H9 (cell line): ENCODE results near the gene FRMD4B. TPM values are rescaled to one million over a fixed set of nuclear protein-coding genes. Genes with fewer than 3 reads are reported as not detected.

Experiments used
- DNase-seq: peaks from one replicate; pipeline ENCODE4 v3.0.0-alpha.2; 2017
- H2AFZ ChIP-seq: one replicate; pipeline ENCODE4 v1.6.1; 2013; ENCODE audit warnings: mild to moderate bottlenecking, low read length, control low read depth, moderate library complexity
- H2AK5ac ChIP-seq: 2 replicates; pipeline ENCODE4 v1.6.1; 2013; ENCODE audit warnings: low read length, control low read depth, mixed read lengths; ENCODE audit not compliant: insufficient read length
- H2BK120ac ChIP-seq: one replicate; pipeline ENCODE4 v1.6.1; 2013; ENCODE audit warnings: low read depth, mild to moderate bottlenecking, low read length, control low read depth, inconsistent platforms; ENCODE audit not compliant: poor library complexity, severe bottlenecking
- H2BK12ac ChIP-seq: 2 replicates; pipeline ENCODE4 v1.6.1; 2013; ENCODE audit warnings: low read length, control low read depth, mixed read lengths, low read depth; ENCODE audit not compliant: insufficient read length
- H2BK15ac ChIP-seq: 2 replicates; pipeline ENCODE4 v1.6.1; 2013; ENCODE audit warnings: low read depth, low read length, control low read depth
- H2BK20ac ChIP-seq: one replicate; pipeline ENCODE4 v1.6.1; 2013; ENCODE audit warnings: low read depth, mild to moderate bottlenecking, low read length, control low read depth, inconsistent platforms; ENCODE audit not compliant: poor library complexity, severe bottlenecking
- H2BK5ac ChIP-seq: 2 replicates; pipeline ENCODE4 v1.6.1; 2013; ENCODE audit warnings: low read length, control low read depth, mixed read lengths; ENCODE audit not compliant: insufficient read length
- H3K14ac ChIP-seq: 2 replicates; pipeline ENCODE4 v1.6.1; 2013; ENCODE audit warnings: low read length, control low read depth; ENCODE audit not compliant: insufficient read depth
- H3K18ac ChIP-seq: 2 replicates; pipeline ENCODE4 v1.6.1; 2013; ENCODE audit warnings: low read depth, mild to moderate bottlenecking, mixed read lengths, low read length, control low read depth; ENCODE audit not compliant: insufficient read length
- H3K23ac ChIP-seq: 2 replicates; pipeline ENCODE4 v1.6.1; 2013; ENCODE audit warnings: low read length, control low read depth, mixed read lengths, low read depth; ENCODE audit not compliant: insufficient read length
- H3K23me2 ChIP-seq: 2 replicates; pipeline ENCODE4 v1.6.1; 2013; ENCODE audit warnings: low read depth, mild to moderate bottlenecking, mixed read lengths, low read length, control low read depth; ENCODE audit not compliant: insufficient read length, poor library complexity, severe bottlenecking
- H3K27ac ChIP-seq: 2 replicates; pipeline ENCODE4 v1.5.1; 2013; ENCODE audit warnings: low read length, control low read depth, mixed read lengths, low read depth; ENCODE audit not compliant: insufficient read length
- H3K27me3 ChIP-seq: 2 replicates; pipeline ENCODE4 v1.6.1; 2013; ENCODE audit warnings: low read length, control low read depth, inconsistent platforms; ENCODE audit not compliant: insufficient read depth
- H3K4ac ChIP-seq: 2 replicates; pipeline ENCODE4 v1.6.1; 2013; ENCODE audit warnings: low read depth, mild to moderate bottlenecking, control low read depth, inconsistent platforms, low read length, moderate library complexity
- H3K4me1 ChIP-seq: 2 replicates; pipeline ENCODE4 v1.6.1; 2013; ENCODE audit warnings: low read length, control low read depth, inconsistent platforms; ENCODE audit not compliant: insufficient read depth
- H3K4me2 ChIP-seq: 2 replicates; pipeline ENCODE4 v1.6.1; 2013; ENCODE audit warnings: low read length, control low read depth, mixed read lengths; ENCODE audit not compliant: insufficient read length, insufficient read depth
- H3K56ac ChIP-seq: 2 replicates; pipeline ENCODE4 v1.6.1; 2013; ENCODE audit warnings: low read depth, mild to moderate bottlenecking, mixed read lengths, low read length, control low read depth; ENCODE audit not compliant: insufficient read length
- H3K79me1 ChIP-seq: 2 replicates; pipeline ENCODE4 v1.6.1; 2013; ENCODE audit warnings: low read depth, mild to moderate bottlenecking, moderate library complexity, low read length, control low read depth, inconsistent platforms; ENCODE audit not compliant: insufficient read depth, poor library complexity, severe bottlenecking
- H3K79me2 ChIP-seq: 2 replicates; pipeline ENCODE4 v1.6.1; 2013; ENCODE audit warnings: low read length, control low read depth, inconsistent platforms; ENCODE audit not compliant: insufficient read depth
- H3K9ac ChIP-seq: 2 replicates; pipeline ENCODE4 v1.6.1; 2013; ENCODE audit warnings: low read length, control low read depth, mixed read lengths; ENCODE audit not compliant: insufficient read length; ENCODE audit errors: extremely low read depth
- H3K9me3 ChIP-seq: one replicate; pipeline ENCODE4 v1.6.1; 2013; ENCODE audit warnings: low read depth, low read length, inconsistent platforms; ENCODE audit not compliant: control insufficient read depth
- H3T11ph ChIP-seq: one replicate; pipeline ENCODE4 v1.6.1; 2013; ENCODE audit warnings: mild to moderate bottlenecking, low read length, control low read depth, inconsistent platforms
- H4K20me1 ChIP-seq: one replicate; pipeline ENCODE4 v1.6.1; 2013; ENCODE audit not compliant: control insufficient read depth, insufficient read length, insufficient read depth
- H4K5ac ChIP-seq: 2 replicates; pipeline ENCODE4 v1.6.1; 2013; ENCODE audit warnings: low read depth, mild to moderate bottlenecking, mixed read lengths, low read length, control low read depth; ENCODE audit not compliant: insufficient read length
- H4K8ac ChIP-seq: replicated peaks from 2 replicates; pipeline ENCODE4 v1.6.1; 2013; ENCODE audit warnings: low read length, control low read depth, mixed read lengths, low read depth; ENCODE audit not compliant: insufficient read length
- H4K91ac ChIP-seq: 2 replicates; pipeline ENCODE4 v1.6.1; 2013; ENCODE audit warnings: low read depth, mild to moderate bottlenecking, moderate library complexity, mixed read lengths, low read length, control low read depth; ENCODE audit not compliant: insufficient read length
- H3K27ac Mint-ChIP-seq, 3 experiments: 2 replicates in 2 of 3; 3 replicates in 1 of 3; pipeline ENCODE4 v1.8.0; 2020 to 2021; ENCODE audit warnings: mixed read lengths in 3 of 3, mild to moderate bottlenecking in 1 of 3, moderate library complexity in 1 of 3
- H3K27me3 Mint-ChIP-seq: 2 replicates; pipeline ENCODE4 v1.8.0; 2021; ENCODE audit warnings: low read depth, mild to moderate bottlenecking, moderate library complexity, mixed read lengths
- H3K36me3 Mint-ChIP-seq, 3 experiments: 2 replicates in 2 of 3; 3 replicates in 1 of 3; pipeline ENCODE4 v1.8.0; 2020 to 2021; ENCODE audit warnings: low read depth in 3 of 3, mixed read lengths in 3 of 3; ENCODE audit not compliant: insufficient read depth in 1 of 3
- H3K4me1 Mint-ChIP-seq, 2 experiments: 2 replicates each; pipeline ENCODE4 v1.8.0; 2020; ENCODE audit warnings: mixed read lengths in 2 of 2
- H3K4me3 Mint-ChIP-seq, 2 experiments: 2 replicates in 1 of 2; 3 replicates in 1 of 2; pipeline ENCODE4 v1.8.0; 2020 to 2021; ENCODE audit warnings: mild to moderate bottlenecking in 2 of 2, mixed read lengths in 2 of 2, moderate library complexity in 1 of 2
- H3K9me3 Mint-ChIP-seq, 2 experiments: 2 replicates in 1 of 2; 3 replicates in 1 of 2; pipeline ENCODE4 v1.8.0; 2020; ENCODE audit warnings: mild to moderate bottlenecking in 2 of 2, mixed read lengths in 2 of 2, moderate library complexity in 1 of 2
- WGBS: extraction: QIAGEN DNeasy Blood & Tissue Kit; methylation state at CpG from one replicate; pipeline ENCODE4 v1.1.7; 2013; ENCODE audit warnings: missing lambda C conversion rate, low lambda C conversion rate, mixed read lengths; ENCODE audit not compliant: insufficient read length; ENCODE audit errors: extremely low coverage; 5-methylcytosine and 5-hydroxymethylcytosine counted together
- total RNA-seq: library from RNA; stranded (reverse); gene quantifications from 2 replicates; pipeline ENCODE4 v1.2.1, GENCODE V29; 2021
- TF ChIP-seq, protein P1 (sequence below): fragments of 200-600 bp; sonication (generic); conservative IDR thresholded peaks from 3 replicates; pipeline ENCODE4 v1.8.0; 2021; ENCODE audit warnings: antibody characterized with exemption, mild to moderate bottlenecking

FRMD4B gene
- total RNA-seq, 1 experiment from 2014 or later = 3.4 TPM

DNA sequence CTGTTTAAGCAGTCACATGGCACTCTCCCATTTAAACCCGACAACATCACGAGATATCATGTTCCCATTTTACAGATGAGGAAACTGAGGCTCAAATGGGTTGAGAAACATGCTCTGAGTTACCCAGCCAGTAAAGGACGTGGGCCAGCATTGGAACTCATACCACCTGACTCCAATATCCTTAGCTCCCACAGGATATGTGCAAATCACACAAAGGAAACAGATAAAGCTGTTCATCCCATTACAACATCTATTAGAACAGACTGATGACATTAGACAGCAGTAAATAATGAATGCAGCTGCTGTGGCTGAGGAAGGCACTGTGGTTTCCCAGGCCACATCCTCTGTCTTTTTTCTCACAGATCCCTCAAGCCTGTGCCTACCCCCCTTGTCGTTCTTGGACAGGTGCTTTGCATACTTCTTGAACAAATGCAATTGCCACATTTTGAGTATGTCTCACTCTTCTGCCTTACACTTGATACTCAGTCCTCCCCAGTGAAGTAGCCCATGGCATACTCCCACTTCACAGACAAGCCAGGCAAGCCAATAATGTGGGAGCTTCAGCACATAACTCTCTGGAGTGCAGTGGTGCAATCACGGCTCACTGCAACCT, 17.7 kb downstream of the FRMD4B start:
- TF ChIP-seq, protein P1, sequence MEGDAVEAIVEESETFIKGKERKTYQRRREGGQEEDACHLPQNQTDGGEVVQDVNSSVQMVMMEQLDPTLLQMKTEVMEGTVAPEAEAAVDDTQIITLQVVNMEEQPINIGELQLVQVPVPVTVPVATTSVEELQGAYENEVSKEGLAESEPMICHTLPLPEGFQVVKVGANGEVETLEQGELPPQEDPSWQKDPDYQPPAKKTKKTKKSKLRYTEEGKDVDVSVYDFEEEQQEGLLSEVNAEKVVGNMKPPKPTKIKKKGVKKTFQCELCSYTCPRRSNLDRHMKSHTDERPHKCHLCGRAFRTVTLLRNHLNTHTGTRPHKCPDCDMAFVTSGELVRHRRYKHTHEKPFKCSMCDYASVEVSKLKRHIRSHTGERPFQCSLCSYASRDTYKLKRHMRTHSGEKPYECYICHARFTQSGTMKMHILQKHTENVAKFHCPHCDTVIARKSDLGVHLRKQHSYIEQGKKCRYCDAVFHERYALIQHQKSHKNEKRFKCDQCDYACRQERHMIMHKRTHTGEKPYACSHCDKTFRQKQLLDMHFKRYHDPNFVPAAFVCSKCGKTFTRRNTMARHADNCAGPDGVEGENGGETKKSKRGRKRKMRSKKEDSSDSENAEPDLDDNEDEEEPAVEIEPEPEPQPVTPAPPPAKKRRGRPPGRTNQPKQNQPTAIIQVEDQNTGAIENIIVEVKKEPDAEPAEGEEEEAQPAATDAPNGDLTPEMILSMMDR = no peak
- H3K23ac ChIP-seq = no peak overlapping the region
- no peak overlapping the region for H3K4me2 ChIP-seq
- no peak overlapping the region for H4K8ac ChIP-seq
- Mint-ChIP-seq H3K27ac (no peak overlapping the region), H3K27me3 (no peaks in the 10 kb centered on the region), H3K4me3 (no peak overlapping the region), H3K9me3 (no peaks in the 10 kb centered on the region), H3K36me3 (no peaks in the 10 kb centered on the region), H3K4me1 (no peaks in the 10 kb centered on the region)
- H2BK15ac ChIP-seq = no peak overlapping the region
- H2AFZ ChIP-seq = no peak overlapping the region
- H3K14ac ChIP-seq = no peak overlapping the region
- no peak for DNase-seq
- no peaks in the 10 kb centered on the region for H3K79me2 ChIP-seq
- no peak overlapping the region for H3K9ac ChIP-seq
- H3K27ac ChIP-seq = no peak overlapping the region
- H3K79me1 ChIP-seq = no peaks in the 10 kb centered on the region
- no peak overlapping the region for H2BK12ac ChIP-seq
- no peak overlapping the region for H3K4ac ChIP-seq
- H3K23me2 ChIP-seq = no peaks in the 10 kb centered on the region
- H2BK20ac ChIP-seq = no peak overlapping the region
- no peak overlapping the region for H2AK5ac ChIP-seq
- H3K27me3 ChIP-seq = no peaks in the 10 kb centered on the region
- no peak overlapping the region for H2BK5ac ChIP-seq
- no peak overlapping the region for H4K5ac ChIP-seq
- H2BK120ac ChIP-seq = no peak overlapping the region
- no peak overlapping the region for H3K56ac ChIP-seq
- no peak overlapping the region for H4K91ac ChIP-seq
- no peaks in the 10 kb centered on the region for H3K4me1 ChIP-seq
- no peaks in the 10 kb centered on the region for H4K20me1 ChIP-seq
- no peaks in the 10 kb centered on the region for H3K9me3 ChIP-seq
- no peak overlapping the region for H3K18ac ChIP-seq
- no CpG with 5 or more reads among the region's 5 CpGs for WGBS
- H3T11ph ChIP-seq = no peak overlapping the region
